ENCODE results near the gene TMEM178B.

DNA sequence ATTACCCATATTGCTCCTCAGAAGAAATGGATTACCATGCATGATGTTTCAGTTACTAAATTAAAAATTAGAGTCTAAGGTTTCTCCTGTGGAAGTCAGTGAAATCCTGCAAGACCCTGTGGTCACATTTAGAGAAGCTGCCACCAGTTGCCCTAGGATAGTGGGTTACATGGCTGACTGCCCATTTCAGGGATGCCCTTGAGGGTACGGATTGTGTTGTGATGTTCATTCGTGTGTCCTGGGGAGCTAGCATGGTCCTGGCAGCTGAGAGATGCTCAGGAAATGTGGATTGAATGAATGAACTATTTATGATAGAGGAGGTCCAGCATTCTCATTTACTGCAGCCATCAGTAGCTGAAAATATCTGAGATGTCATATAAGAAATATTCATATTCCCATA lies 55.1 kb downstream of the TMEM178B start:
- TF ChIP-seq, protein P1, sequence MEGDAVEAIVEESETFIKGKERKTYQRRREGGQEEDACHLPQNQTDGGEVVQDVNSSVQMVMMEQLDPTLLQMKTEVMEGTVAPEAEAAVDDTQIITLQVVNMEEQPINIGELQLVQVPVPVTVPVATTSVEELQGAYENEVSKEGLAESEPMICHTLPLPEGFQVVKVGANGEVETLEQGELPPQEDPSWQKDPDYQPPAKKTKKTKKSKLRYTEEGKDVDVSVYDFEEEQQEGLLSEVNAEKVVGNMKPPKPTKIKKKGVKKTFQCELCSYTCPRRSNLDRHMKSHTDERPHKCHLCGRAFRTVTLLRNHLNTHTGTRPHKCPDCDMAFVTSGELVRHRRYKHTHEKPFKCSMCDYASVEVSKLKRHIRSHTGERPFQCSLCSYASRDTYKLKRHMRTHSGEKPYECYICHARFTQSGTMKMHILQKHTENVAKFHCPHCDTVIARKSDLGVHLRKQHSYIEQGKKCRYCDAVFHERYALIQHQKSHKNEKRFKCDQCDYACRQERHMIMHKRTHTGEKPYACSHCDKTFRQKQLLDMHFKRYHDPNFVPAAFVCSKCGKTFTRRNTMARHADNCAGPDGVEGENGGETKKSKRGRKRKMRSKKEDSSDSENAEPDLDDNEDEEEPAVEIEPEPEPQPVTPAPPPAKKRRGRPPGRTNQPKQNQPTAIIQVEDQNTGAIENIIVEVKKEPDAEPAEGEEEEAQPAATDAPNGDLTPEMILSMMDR (IDR thresholded peaks at IDR 0.05; ENCODE audit: insufficient read depth, low read length) = no peak
- TF ChIP-seq POLR2AphosphoS5 (IDR thresholded peaks at IDR 0.05; ENCODE audit: low read depth) (no peak), SPI1 (IDR thresholded peaks at IDR 0.05; ENCODE audit: borderline replicate concordance, low read depth) (no peak), GABPA (IDR thresholded peaks at IDR 0.05; ENCODE audit: low read depth) (no peak)
